Spinal cord (tissue), 10 donors: ENCODE measurements around the gene STAC2. TPM values are rescaled to one million over a fixed set of nuclear protein-coding genes. Genes with fewer than 3 reads are reported as not detected.

Experiments
- DNase-seq, 6 donors: peaks; one replicate each; pipeline versions ENCODE4 v3.0.0 to v3.0.0-alpha.2; 2013 to 2015; ENCODE audit warnings: low spot score in 6 of 6, low read depth in 4 of 6
- H3K27ac ChIP-seq: one replicate; pipeline ENCODE4 v1.5.1; 2013; ENCODE audit warnings: low read depth, low read length, control low read depth
- H3K27me3 ChIP-seq: one replicate; pipeline ENCODE4 v1.6.1; 2013; ENCODE audit warnings: low read length; ENCODE audit not compliant: control insufficient read depth, insufficient read depth
- H3K36me3 ChIP-seq: one replicate; pipeline ENCODE4 v1.6.1; 2013; ENCODE audit warnings: low read length; ENCODE audit not compliant: control insufficient read depth, insufficient read depth
- H3K4me1 ChIP-seq: one replicate; pipeline ENCODE4 v1.6.1; 2013; ENCODE audit warnings: low read length; ENCODE audit not compliant: control insufficient read depth, insufficient read depth
- H3K4me3 ChIP-seq: one replicate; pipeline ENCODE4 v1.5.1; 2013; ENCODE audit warnings: low read depth, low read length, control low read depth
- H3K9me3 ChIP-seq: one replicate; pipeline ENCODE4 v1.6.1; 2013; ENCODE audit warnings: low read length; ENCODE audit not compliant: control insufficient read depth, insufficient read depth
- WGBS: methylation state at CpG from one replicate; pipeline ENCODE4 v1.1.5; 2013; ENCODE audit warnings: missing lambda C conversion rate; ENCODE audit not compliant: insufficient coverage; 5-methylcytosine and 5-hydroxymethylcytosine counted together
- polyA plus RNA-seq, 2 donors: library from polyadenylated mRNA; unstranded; fragments of 120-200 nt; gene quantifications; one replicate each; pipeline ENCODE4 v1.2.1, GENCODE V29; 2013; ENCODE audit not compliant: insufficient read length in 2 of 2
- total RNA-seq, 2 donors: library from RNA; depleted of rRNA in 1 of 2; stranded (reverse); fragments of 120-200 nt in 1 of 2; fragments of >200 nt in 1 of 2; gene quantifications; one replicate each; pipeline versions ENCODE4 v1.2.3 to v1.2.4, GENCODE V29; 2013 to 2014
- donor health status: healthy.

STAC2 gene
- total and polyA plus RNA-seq, 4 donors = 0.83 to 17.1 (median 8.7) TPM

GRCh38 chr17:39223907-39224777 is 1.6 kb downstream of the STAC2 start:
- no peak for DNase-seq
- Histone ChIP-seq H3K4me1 (peaks cover 37% of the 10 kb centered on the region), H3K4me3 (peak overlapping the region; percentile 12), H3K27ac (no peak overlapping the region), H3K9me3 (no peaks in the 10 kb centered on the region), H3K27me3 (peaks cover 25% of the 10 kb centered on the region), H3K36me3 (peaks cover 5% of the 10 kb centered on the region)
- 15% methylated on average over 19 of the region's 33 CpGs for WGBS

- Histone ChIP-seq H3K36me3 (peaks cover 5% of the 10 kb centered on the region), H3K9me3 (no peaks in the 10 kb centered on the region), H3K27me3 (peaks cover 25% of the 10 kb centered on the region), H3K4me3 (no peak overlapping the region), H3K4me1 (peaks cover 43% of the 10 kb centered on the region), H3K27ac (no peak overlapping the region)
- WGBS = 85% methylated on average over 3 of the region's 9 CpGs
- no peak for DNase-seq
Measured at GRCh38 chr17:39222866-39223834, 2.6 kb downstream of the STAC2 start.

GRCh38 chr17:39222151-39222550 is 3.6 kb downstream of the STAC2 start:
- no peak overlapping the region for H3K27ac ChIP-seq
- peaks cover 8% of the 10 kb centered on the region for H3K36me3 ChIP-seq
- H3K27me3 ChIP-seq = peaks cover 16% of the 10 kb centered on the region
- WGBS = 90% methylated on average over 6 of the region's 7 CpGs
- H3K9me3 ChIP-seq = no peaks in the 10 kb centered on the region
- no peak for DNase-seq
- peaks cover 50% of the 10 kb centered on the region for H3K4me1 ChIP-seq
- no peak overlapping the region for H3K4me3 ChIP-seq

- Histone ChIP-seq H3K36me3 (peaks cover 14% of the 10 kb centered on the region), H3K27me3 (peaks cover 18% of the 10 kb centered on the region), H3K4me3 (no peak overlapping the region), H3K9me3 (no peaks in the 10 kb centered on the region), H3K4me1 (peaks cover 50% of the 10 kb centered on the region), H3K27ac (no peak overlapping the region)
- 90% methylated on average over 6 of the region's 6 CpGs for WGBS
- DNase-seq = no peak
Measured at GRCh38 chr17:39221572-39221971, 4.2 kb downstream of the STAC2 start.

- 39% methylated on average over 8 of the region's 8 CpGs for WGBS
- Histone ChIP-seq H3K27ac (no peak overlapping the region), H3K4me1 (peaks cover 35% of the 10 kb centered on the region), H3K36me3 (peaks cover 17% of the 10 kb centered on the region), H3K4me3 (no peak overlapping the region), H3K9me3 (no peaks in the 10 kb centered on the region), H3K27me3 (peaks cover 5% of the 10 kb centered on the region)
- peak in 3 of 6 donors; percentile 58 to 92 (median 61) for DNase-seq
Measured at GRCh38 chr17:39219647-39220154, 6.0 kb downstream of the STAC2 start.

- Histone ChIP-seq H3K36me3 (peaks cover 24% of the 10 kb centered on the region), H3K9me3 (no peaks in the 10 kb centered on the region), H3K4me1 (peaks cover 30% of the 10 kb centered on the region), H3K27me3 (peaks cover 2% of the 10 kb centered on the region), H3K4me3 (no peak overlapping the region), H3K27ac (no peak overlapping the region)
- DNase-seq = no peak
- 77% methylated on average over 6 of the region's 8 CpGs for WGBS
Measured at GRCh38 chr17:39218906-39219305, 6.8 kb downstream of the STAC2 start.

- peaks cover 3% of the 10 kb centered on the region for H3K27me3 ChIP-seq
- no peak overlapping the region for H3K27ac ChIP-seq
- DNase-seq = no peak
- WGBS = 20% methylated on average over 24 of the region's 24 CpGs
- peaks cover 31% of the 10 kb centered on the region for H3K4me1 ChIP-seq
- no peaks in the 10 kb centered on the region for H3K9me3 ChIP-seq
- H3K4me3 ChIP-seq = no peak overlapping the region
- peaks cover 24% of the 10 kb centered on the region for H3K36me3 ChIP-seq
Measured at GRCh38 chr17:39217734-39218369, 7.9 kb downstream of the STAC2 start.

GRCh38 chr17:39213852-39214251 is 11.9 kb downstream of the STAC2 start:
- Histone ChIP-seq H3K9me3 (no peaks in the 10 kb centered on the region), H3K4me1 (peaks cover 40% of the 10 kb centered on the region), H3K36me3 (peaks cover 31% of the 10 kb centered on the region), H3K27ac (no peak overlapping the region), H3K27me3 (peaks cover 17% of the 10 kb centered on the region), H3K4me3 (no peak overlapping the region)
- 84% methylated on average over 9 of the region's 9 CpGs for WGBS
- DNase-seq = no peak

GRCh38 chr17:39212841-39213480 is 12.8 kb downstream of the STAC2 start:
- H3K4me3 ChIP-seq = no peak overlapping the region
- H3K27ac ChIP-seq = no peak overlapping the region
- 35% methylated on average over 12 of the region's 16 CpGs for WGBS
- H3K9me3 ChIP-seq = no peaks in the 10 kb centered on the region
- H3K27me3 ChIP-seq = peaks cover 17% of the 10 kb centered on the region
- no peak for DNase-seq
- peaks cover 28% of the 10 kb centered on the region for H3K36me3 ChIP-seq
- peaks cover 38% of the 10 kb centered on the region for H3K4me1 ChIP-seq
